HepG2 (cell line): ENCODE data around the gene MYO10. TPM values are rescaled to one million over a fixed set of nuclear protein-coding genes. Genes with fewer than 3 reads are reported as not detected.

Source experiments
- CCDC6 ChIP-seq: sonication (generic); formaldehyde crosslinking; IDR thresholded peaks from 2 replicates; pipeline ENCODE4 v1.8.1; 2022; ENCODE audit warnings: mild to moderate bottlenecking, missing genetic modification reagents, moderate library complexity
- CEBPZ ChIP-seq: IDR thresholded peaks from 2 replicates; pipeline ENCODE4 v1.6.1; 2012; ENCODE audit warnings: low read length, improper control_type of control experiment
- CENPX ChIP-seq: sonication (generic); formaldehyde crosslinking; IDR thresholded peaks from 2 replicates; pipeline ENCODE4 v1.9.0; 2021; ENCODE audit warnings: mild to moderate bottlenecking, missing genetic modification reagents, moderate library complexity
- ETV6 ChIP-seq: sonication (generic); formaldehyde crosslinking; conservative IDR thresholded peaks from 2 replicates; pipeline ENCODE4 v1.4.0; 2020; ENCODE audit warnings: missing genetic modification reagents
- GABPB1 ChIP-seq: IDR thresholded peaks from 2 replicates; pipeline ENCODE4 v1.6.1; 2016; ENCODE audit warnings: mild to moderate bottlenecking, missing genetic modification reagents, moderate library complexity, missing compliant biosample characterization
- GZF1 ChIP-seq: sonication (generic); formaldehyde crosslinking; IDR thresholded peaks from 2 replicates; pipeline ENCODE4 v1.5.1; 2020; ENCODE audit warnings: mild to moderate bottlenecking, missing genetic modification reagents
- JUN ChIP-seq: sonication (generic); formaldehyde crosslinking; IDR thresholded peaks from 2 replicates; pipeline ENCODE4 v1.4.0; 2020; ENCODE audit warnings: mild to moderate bottlenecking, missing genetic modification reagents
- MXD4 ChIP-seq: IDR thresholded peaks from 2 replicates; pipeline ENCODE4 v1.6.1; 2016; ENCODE audit warnings: mild to moderate bottlenecking, missing biosample characterization, missing genetic modification reagents
- NFIB ChIP-seq: sonication (generic); formaldehyde crosslinking; IDR thresholded peaks from 2 replicates; pipeline ENCODE4 v1.9.0; 2021; ENCODE audit warnings: missing genetic modification reagents, mild to moderate bottlenecking, borderline replicate concordance
- NPAS2 ChIP-seq: sonication (generic); formaldehyde crosslinking; IDR thresholded peaks from 2 replicates; pipeline ENCODE4 v1.8.0; 2022; ENCODE audit warnings: mild to moderate bottlenecking, missing genetic modification reagents, borderline replicate concordance
- PAX8 ChIP-seq: sonication (generic); formaldehyde crosslinking; IDR thresholded peaks from 2 replicates; pipeline ENCODE4 v1.8.0; 2022; ENCODE audit warnings: mild to moderate bottlenecking, missing genetic modification reagents, borderline replicate concordance
- RAD21 ChIP-seq: fragments of 450-650 bp; formaldehyde crosslinking; IDR thresholded peaks from 2 replicates; pipeline ENCODE4 v1.5.0; 2020; ENCODE audit warnings: mild to moderate bottlenecking
- REL ChIP-seq: sonication (generic); formaldehyde crosslinking; conservative IDR thresholded peaks from 2 replicates; pipeline ENCODE4 v1.8.0; 2022; ENCODE audit warnings: mild to moderate bottlenecking, missing genetic modification reagents, moderate library complexity
- SAP130 ChIP-seq: IDR thresholded peaks from 2 replicates; pipeline ENCODE4 v1.6.1; 2016; ENCODE audit warnings: low read depth
- SMARCC2 ChIP-seq: fragments of 450-650 bp; IDR thresholded peaks from 2 replicates; pipeline ENCODE4 v1.6.1; 2017; ENCODE audit warnings: antibody characterized with exemption, mild to moderate bottlenecking
- TFAP4 ChIP-seq: sonication (generic); IDR thresholded peaks from 2 replicates; pipeline ENCODE4 v1.6.1; 2016; ENCODE audit warnings: low read depth, borderline replicate concordance
- ZGPAT ChIP-seq: IDR thresholded peaks from 2 replicates; pipeline ENCODE4 v1.6.1; 2016; ENCODE audit warnings: mild to moderate bottlenecking
- ZNF124 ChIP-seq: sonication (generic); formaldehyde crosslinking; IDR thresholded peaks from 2 replicates; pipeline ENCODE4 v1.4.0; 2020; ENCODE audit warnings: missing genetic modification reagents
- ZNF224 ChIP-seq: sonication (generic); formaldehyde crosslinking; IDR thresholded peaks from 2 replicates; pipeline ENCODE4 v1.5.0; 2020; ENCODE audit warnings: mild to moderate bottlenecking, missing genetic modification reagents
- ZNF230 ChIP-seq: sonication (generic); formaldehyde crosslinking; IDR thresholded peaks from 2 replicates; pipeline ENCODE4 v1.4.0; 2020; ENCODE audit warnings: mild to moderate bottlenecking, missing genetic modification reagents
- ZNF253 ChIP-seq: sonication (generic); formaldehyde crosslinking; IDR thresholded peaks from 2 replicates; pipeline ENCODE4 v1.8.0; 2022; ENCODE audit warnings: mild to moderate bottlenecking, missing genetic modification reagents, borderline replicate concordance
- ZNF326 ChIP-seq: sonication (generic); formaldehyde crosslinking; IDR thresholded peaks from 2 replicates; pipeline ENCODE4 v1.4.0; 2020; ENCODE audit warnings: missing genetic modification reagents, borderline replicate concordance
- ZNF329 ChIP-seq: sonication (generic); formaldehyde crosslinking; IDR thresholded peaks from 2 replicates; pipeline ENCODE4 v1.9.0; 2021; ENCODE audit warnings: low read depth, mild to moderate bottlenecking, missing genetic modification reagents
- ZNF343 ChIP-seq: sonication (generic); formaldehyde crosslinking; IDR thresholded peaks from 2 replicates; pipeline ENCODE4 v1.4.0; 2020; ENCODE audit warnings: mild to moderate bottlenecking, missing genetic modification reagents
- ZNF432 ChIP-seq: sonication (generic); formaldehyde crosslinking; IDR thresholded peaks from 2 replicates; pipeline ENCODE4 v1.5.0; 2020; ENCODE audit warnings: missing genetic modification reagents, mild to moderate bottlenecking, borderline replicate concordance
- ZNF567 ChIP-seq: sonication (generic); formaldehyde crosslinking; IDR thresholded peaks from 2 replicates; pipeline ENCODE4 v1.8.1; 2023; ENCODE audit warnings: mild to moderate bottlenecking, missing genetic modification reagents, borderline replicate concordance
- ZNF883 ChIP-seq: sonication (generic); formaldehyde crosslinking; IDR thresholded peaks from 2 replicates; pipeline ENCODE4 v1.5.1; 2020; ENCODE audit warnings: mild to moderate bottlenecking, missing genetic modification reagents; ENCODE audit errors: not compliant biosample characterization
- ZSCAN30 ChIP-seq: sonication (generic); formaldehyde crosslinking; IDR thresholded peaks from 2 replicates; pipeline ENCODE4 v1.5.0; 2020; ENCODE audit warnings: mild to moderate bottlenecking, missing genetic modification reagents
- polyA plus RNA-seq, 8 experiments: library from polyadenylated mRNA; depleted of rRNA in 3 of 8; stranded (reverse) in 7 of 8; unstranded in 1 of 8; fragments of >200 nt; fragmentation: Illumina TruSeq in 4 of 8; extraction: Trizol in 4 of 8; gene quantifications; 2 replicates each; pipeline versions ENCODE4 v1.2.1 to v1.2.3, GENCODE V29; 2011 to 2016; ENCODE audit warnings: low read depth in 4 of 8, missing spikeins in 1 of 8, mixed read lengths in 1 of 8; ENCODE audit not compliant: insufficient read depth in 1 of 8
- total RNA-seq, 5 experiments: library from RNA; depleted of rRNA; stranded (reverse); fragments of >200 nt; fragmentation: Illumina TruSeq; extraction: Trizol; gene quantifications; 2 replicates each; pipeline ENCODE4 v1.2.3, GENCODE V29; 2016; ENCODE audit warnings: low read depth in 1 of 5

The MYO10 gene
- total and polyA plus RNA-seq, 2 of the 13 experiments (the other 11 are each of a cell fraction or from before 2014, with no cell fraction given): 4.5 to 14.0 TPM

GRCh38 chr5:16757989-16758501 lies 178.0 kb downstream of the MYO10 start (continued):
- TF ChIP-seq JUN (CRISPR knock-in tag): no peak
- TF ChIP-seq REL (CRISPR knock-in tag): no peak
- 0 out of 2 replicates have a peak, but pooled peaks have one; percentile 14 for TF ChIP-seq ZNF343 (CRISPR knock-in tag)
- TF ChIP-seq GZF1: no peak
- no peak for TF ChIP-seq ZNF329
- no peak for TF ChIP-seq NPAS2 (CRISPR knock-in tag)
- no peak for TF ChIP-seq ZNF253 (CRISPR knock-in tag)
- no peak for TF ChIP-seq ETV6
- TF ChIP-seq SAP130 (CRISPR knock-in tag): peak; percentile 66
- TF ChIP-seq CEBPZ: no peak
- no peak for TF ChIP-seq CENPX
- no peak for TF ChIP-seq SMARCC2
- TF ChIP-seq CCDC6 (CRISPR knock-in tag): no peak
- no peak for TF ChIP-seq ZNF224 (CRISPR knock-in tag)
- no peak for TF ChIP-seq ZNF883 (CRISPR knock-in tag)
- no peak for TF ChIP-seq ZNF230 (CRISPR knock-in tag)
- TF ChIP-seq GABPB1 (CRISPR knock-in tag): no peak
- TF ChIP-seq RAD21 (CRISPR knock-in tag): 0 out of 2 replicates have a peak, but pooled peaks have one; percentile 13
- TF ChIP-seq TFAP4: 0 out of 2 replicates have a peak, but pooled peaks have one; percentile 20
- no peak for TF ChIP-seq ZNF124 (CRISPR knock-in tag)
- TF ChIP-seq ZNF432 (CRISPR knock-in tag): no peak
- no peak for TF ChIP-seq ZNF326 (CRISPR knock-in tag)
- no peak for TF ChIP-seq NFIB (CRISPR knock-in tag)
- TF ChIP-seq PAX8 (CRISPR knock-in tag): no peak
- no peak for TF ChIP-seq ZNF567 (CRISPR knock-in tag)
- TF ChIP-seq ZSCAN30 (CRISPR knock-in tag): no peak
- TF ChIP-seq ZGPAT (CRISPR knock-in tag): 0 out of 2 replicates have a peak, but pooled peaks have one; percentile 35
- TF ChIP-seq MXD4: no peak
